HCT116 (cell line): ENCODE results near the gene HMCN2.

Source experiments
- ELF1 ChIP-seq: IDR thresholded peaks from 2 replicates; pipeline ENCODE4 v1.6.1; 2012; ENCODE audit warnings: low read depth, borderline replicate concordance
- EZH2 ChIP-seq: fragments of 200-600 bp; sonication (generic); IDR thresholded peaks from 2 replicates; pipeline ENCODE4 v1.6.1; 2017; ENCODE audit warnings: antibody characterized with exemption, mixed run types
- EZH2phosphoT487 ChIP-seq: fragments of 200-600 bp; IDR thresholded peaks from 2 replicates; pipeline ENCODE4 v1.6.1; 2018; ENCODE audit warnings: antibody characterized with exemption, borderline replicate concordance
- FOSL1 ChIP-seq: IDR thresholded peaks from 2 replicates; pipeline ENCODE4 v1.6.1; 2012; ENCODE audit warnings: low read depth
- POLR2A ChIP-seq: IDR thresholded peaks from 2 replicates; pipeline ENCODE4 v1.7.0; 2011; ENCODE audit warnings: borderline replicate concordance; ENCODE audit not compliant: insufficient read depth, insufficient read length; ENCODE audit errors: extremely low read depth
- POLR2AphosphoS5 ChIP-seq: IDR thresholded peaks from 2 replicates; pipeline ENCODE4 v1.6.1; 2011; ENCODE audit warnings: mild to moderate bottlenecking, low read depth, low read length, moderate library complexity
- SIN3A ChIP-seq: IDR thresholded peaks from 2 replicates; pipeline ENCODE4 v1.6.1; 2012; ENCODE audit warnings: low read depth
- SRF ChIP-seq: IDR thresholded peaks from 2 replicates; pipeline ENCODE4 v1.6.1; 2012; ENCODE audit warnings: low read depth
- YY1 ChIP-seq: IDR thresholded peaks from 2 replicates; pipeline ENCODE4 v1.6.1; 2011; ENCODE audit warnings: low read length, low read depth, moderate library complexity, mild to moderate bottlenecking; ENCODE audit not compliant: insufficient replicate concordance; ENCODE audit errors: extremely low read depth
- ZNF274 ChIP-seq: fragments of 200-500 bp; sonication (Bioruptor generic); IDR thresholded peaks from 2 replicates; pipeline ENCODE4 v1.6.1; 2014; ENCODE audit warnings: mild to moderate bottlenecking, low read depth, low read length, inconsistent platforms
- TF ChIP-seq, protein P1 (sequence below), 3 experiments: fragments of 200-600 bp in 1 of 3; sonication (generic) in 1 of 3; IDR thresholded peaks in 2 of 3; conservative IDR thresholded peaks in 1 of 3; 2 replicates each; pipeline ENCODE4 v1.5.1; 2012 to 2017; ENCODE audit warnings: low read depth in 2 of 3, low read length in 2 of 3, antibody characterized with exemption in 1 of 3, borderline replicate concordance in 1 of 3, control low read depth in 1 of 3, mild to moderate bottlenecking in 1 of 3, mixed read lengths in 1 of 3, mixed run types in 1 of 3, moderate library complexity in 1 of 3; ENCODE audit not compliant: insufficient read depth in 1 of 3
- TF ChIP-seq, protein P2 (sequence below): IDR thresholded peaks from 2 replicates; pipeline ENCODE4 v1.6.1; 2011; ENCODE audit warnings: mild to moderate bottlenecking, low read length, moderate library complexity; ENCODE audit not compliant: insufficient replicate concordance; ENCODE audit errors: extremely low read depth
- TF ChIP-seq, protein P3 (sequence below): IDR thresholded peaks from 2 replicates; pipeline ENCODE4 v1.6.1; 2012

DNA sequence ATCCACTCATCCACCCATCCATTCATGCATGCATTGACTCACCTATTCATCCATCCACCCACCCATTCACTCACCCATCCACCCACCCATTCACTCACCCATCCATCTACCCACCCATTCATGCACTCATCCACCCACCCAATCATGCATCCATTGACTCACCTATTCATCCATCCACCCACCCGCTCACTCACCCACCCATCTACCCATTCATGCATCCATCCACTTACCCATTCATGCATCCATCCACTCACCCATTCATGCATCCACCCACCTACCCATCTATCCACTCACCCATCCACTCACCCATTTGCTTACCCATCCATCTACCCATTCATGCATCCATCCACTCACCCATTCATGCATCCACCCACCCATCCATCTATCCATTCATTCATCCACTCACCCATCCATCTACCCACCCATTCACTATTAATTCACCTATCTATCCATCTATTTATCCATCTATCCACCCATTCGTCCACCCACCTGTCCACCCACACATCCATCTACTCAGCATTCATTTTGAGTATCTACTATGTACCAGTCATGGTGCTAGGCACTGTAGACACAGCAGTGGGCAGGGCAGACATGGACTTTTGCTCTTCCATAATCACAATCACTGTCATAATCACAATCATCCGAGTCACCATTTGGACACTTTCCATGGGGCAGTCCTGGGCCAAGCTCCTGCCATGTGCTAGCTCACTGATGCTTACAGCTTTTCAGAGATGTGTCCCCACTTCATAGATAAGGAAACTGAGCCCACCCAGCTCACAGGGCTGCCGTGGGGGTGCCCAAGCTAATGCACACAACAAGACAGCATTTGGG lies 34.4 kb downstream of the HMCN2 start:
- TF ChIP-seq EZH2 (no peak), EZH2phosphoT487 (no peak), ZNF274 (no peak), POLR2A (no peak), YY1 (no peak), FOSL1 (no peak), SRF (no peak), SIN3A (no peak), POLR2AphosphoS5 (no peak), ELF1 (no peak)
- TF ChIP-seq, protein P1, sequence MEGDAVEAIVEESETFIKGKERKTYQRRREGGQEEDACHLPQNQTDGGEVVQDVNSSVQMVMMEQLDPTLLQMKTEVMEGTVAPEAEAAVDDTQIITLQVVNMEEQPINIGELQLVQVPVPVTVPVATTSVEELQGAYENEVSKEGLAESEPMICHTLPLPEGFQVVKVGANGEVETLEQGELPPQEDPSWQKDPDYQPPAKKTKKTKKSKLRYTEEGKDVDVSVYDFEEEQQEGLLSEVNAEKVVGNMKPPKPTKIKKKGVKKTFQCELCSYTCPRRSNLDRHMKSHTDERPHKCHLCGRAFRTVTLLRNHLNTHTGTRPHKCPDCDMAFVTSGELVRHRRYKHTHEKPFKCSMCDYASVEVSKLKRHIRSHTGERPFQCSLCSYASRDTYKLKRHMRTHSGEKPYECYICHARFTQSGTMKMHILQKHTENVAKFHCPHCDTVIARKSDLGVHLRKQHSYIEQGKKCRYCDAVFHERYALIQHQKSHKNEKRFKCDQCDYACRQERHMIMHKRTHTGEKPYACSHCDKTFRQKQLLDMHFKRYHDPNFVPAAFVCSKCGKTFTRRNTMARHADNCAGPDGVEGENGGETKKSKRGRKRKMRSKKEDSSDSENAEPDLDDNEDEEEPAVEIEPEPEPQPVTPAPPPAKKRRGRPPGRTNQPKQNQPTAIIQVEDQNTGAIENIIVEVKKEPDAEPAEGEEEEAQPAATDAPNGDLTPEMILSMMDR (IDR thresholded peaks at IDR 0.05 in 2 of 3, conservative IDR thresholded peaks at IDR 0.05 in 1 of 3; ENCODE audit: borderline replicate concordance in 1 of 3, insufficient read depth in 1 of 3, low read depth in 2 of 3, low read length in 2 of 3), result no peak
- TF ChIP-seq, protein P2, sequence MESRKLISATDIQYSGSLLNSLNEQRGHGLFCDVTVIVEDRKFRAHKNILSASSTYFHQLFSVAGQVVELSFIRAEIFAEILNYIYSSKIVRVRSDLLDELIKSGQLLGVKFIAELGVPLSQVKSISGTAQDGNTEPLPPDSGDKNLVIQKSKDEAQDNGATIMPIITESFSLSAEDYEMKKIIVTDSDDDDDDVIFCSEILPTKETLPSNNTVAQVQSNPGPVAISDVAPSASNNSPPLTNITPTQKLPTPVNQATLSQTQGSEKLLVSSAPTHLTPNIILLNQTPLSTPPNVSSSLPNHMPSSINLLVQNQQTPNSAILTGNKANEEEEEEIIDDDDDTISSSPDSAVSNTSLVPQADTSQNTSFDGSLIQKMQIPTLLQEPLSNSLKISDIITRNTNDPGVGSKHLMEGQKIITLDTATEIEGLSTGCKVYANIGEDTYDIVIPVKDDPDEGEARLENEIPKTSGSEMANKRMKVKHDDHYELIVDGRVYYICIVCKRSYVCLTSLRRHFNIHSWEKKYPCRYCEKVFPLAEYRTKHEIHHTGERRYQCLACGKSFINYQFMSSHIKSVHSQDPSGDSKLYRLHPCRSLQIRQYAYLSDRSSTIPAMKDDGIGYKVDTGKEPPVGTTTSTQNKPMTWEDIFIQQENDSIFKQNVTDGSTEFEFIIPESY, result no peak
- TF ChIP-seq, protein P3, sequence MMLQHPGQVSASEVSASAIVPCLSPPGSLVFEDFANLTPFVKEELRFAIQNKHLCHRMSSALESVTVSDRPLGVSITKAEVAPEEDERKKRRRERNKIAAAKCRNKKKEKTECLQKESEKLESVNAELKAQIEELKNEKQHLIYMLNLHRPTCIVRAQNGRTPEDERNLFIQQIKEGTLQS, result no peak
